B cell (primary cell): ENCODE results near the gene BANP. TPM values are rescaled to one million over a fixed set of nuclear protein-coding genes. Genes with fewer than 3 reads are reported as not detected.
"Not testable (repeated sequence)": the region's sequence is repeated elsewhere in the genome, so short reads cannot be mapped to it uniquely, and the experiment has no call there.

Source experiments
- ATAC-seq: fragments of 200-7000 bp; cut with Tn5 transposase; one replicate; pipeline ENCODE4 v1.10.0; 2021; ENCODE audit warnings: low read depth, mild to moderate bottlenecking, moderate number of reproducible peaks, moderate library complexity
- CTCF ChIA-PET: fragments of 350-600 bp; sonication (Branson Sonifier 250); formaldehyde crosslinking; loops from one replicate; lab custom pipeline; 2021; ENCODE audit warnings: antibody characterized with exemption, inconsistent platforms; lab: Charles Lee
- POLR2A ChIA-PET: fragments of 350-600 bp; sonication (Branson Sonifier 250); formaldehyde crosslinking; loops from one replicate; lab custom pipeline; 2021; ENCODE audit warnings: antibody characterized with exemption; lab: Charles Lee
- DNase-seq: peaks from one replicate; pipeline ENCODE4 v3.0.0; 2013
- H2AFZ ChIP-seq: 2 replicates; pipeline ENCODE4 v1.6.1; 2012; ENCODE audit warnings: mild to moderate bottlenecking, low read depth, low read length; ENCODE audit not compliant: insufficient read depth, poor library complexity, severe bottlenecking
- H3K27ac ChIP-seq, 2 donors: 1 replicate in 1 of 2; 2 replicates in 1 of 2; pipeline ENCODE4 v1.5.1; 2012 to 2013; ENCODE audit warnings: low read length in 2 of 2, mild to moderate bottlenecking in 2 of 2, moderate library complexity in 1 of 2
- H3K27me3 ChIP-seq, 4 experiments: fragments of 200-600 bp in 1 of 4; sonication (generic) in 1 of 4; replicated peaks in 1 of 4; 1 replicate in 2 of 4; 2 replicates in 2 of 4; pipeline versions ENCODE4 v1.6.1 to v1.7.0; 2013 to 2016; ENCODE audit warnings: low read length in 3 of 4, mild to moderate bottlenecking in 2 of 4, mixed read lengths in 1 of 4, moderate library complexity in 1 of 4; ENCODE audit not compliant: insufficient read depth in 4 of 4, control insufficient read depth in 3 of 4; ENCODE audit errors: control extremely low read depth in 1 of 4
- H3K36me3 ChIP-seq, 2 experiments: replicated peaks in 1 of 2; 1 replicate in 1 of 2; 2 replicates in 1 of 2; pipeline versions ENCODE4 v1.6.1 to v1.7.1; 2013; ENCODE audit warnings: low read length in 1 of 2; ENCODE audit not compliant: insufficient read depth in 2 of 2, control insufficient read depth in 1 of 2; ENCODE audit errors: control extremely low read depth in 1 of 2, extremely low read depth in 1 of 2
- H3K4me1 ChIP-seq, 2 donors: fragments of 200-600 bp in 1 of 2; sonication (generic) in 1 of 2; 1 replicate in 1 of 2; 2 replicates in 1 of 2; pipeline versions ENCODE4 v1.5.1 to v1.6.1; 2013 to 2017; ENCODE audit warnings: low read length in 2 of 2; ENCODE audit not compliant: control insufficient read depth in 2 of 2, insufficient read depth in 2 of 2
- H3K4me2 ChIP-seq: replicated peaks from 2 replicates; pipeline ENCODE3; 2012; ENCODE audit warnings: mild to moderate bottlenecking, low read depth, low read length; ENCODE audit not compliant: poor library complexity, severe bottlenecking
- H3K4me3 ChIP-seq, 5 experiments: fragments of 200-600 bp in 1 of 5; sonication (generic) in 1 of 5; 1 replicate in 3 of 5; 2 replicates in 2 of 5; pipeline versions ENCODE4 v1.5.1 to v1.7.0; 2011 to 2016; ENCODE audit warnings: low read length in 4 of 5, mild to moderate bottlenecking in 4 of 5, low read depth in 2 of 5, control low read depth in 1 of 5, moderate library complexity in 1 of 5; ENCODE audit not compliant: insufficient read depth in 1 of 5; ENCODE audit errors: control extremely low read depth in 1 of 5, extremely low read depth in 1 of 5
- H3K79me2 ChIP-seq: fragments of 200-600 bp; sonication (generic); one replicate; pipeline ENCODE4 v1.6.0; 2016; ENCODE audit warnings: low read length; ENCODE audit not compliant: control insufficient read depth, insufficient read depth
- H3K9ac ChIP-seq: fragments of 200-600 bp; sonication (generic); 2 replicates; pipeline ENCODE4 v1.6.1; 2017; ENCODE audit warnings: mild to moderate bottlenecking, low read length, moderate library complexity
- H3K9me3 ChIP-seq, 3 donors: one replicate each; pipeline versions ENCODE4 v1.6.1 to v1.7.1; 2013; ENCODE audit warnings: low read length in 2 of 3; ENCODE audit not compliant: control insufficient read depth in 2 of 3, insufficient read depth in 1 of 3; ENCODE audit errors: control extremely low read depth in 1 of 3
- H4K20me1 ChIP-seq: 2 replicates; pipeline ENCODE4 v1.6.0; 2012; ENCODE audit warnings: mild to moderate bottlenecking, low read length; ENCODE audit not compliant: insufficient read depth, control insufficient read depth, poor library complexity, severe bottlenecking
- H3K27ac Mint-ChIP-seq: one replicate; pipeline ENCODE4 v1.8.0; 2021; ENCODE audit warnings: mixed read lengths
- H3K27me3 Mint-ChIP-seq: one replicate; pipeline ENCODE4 v1.8.0; 2021; ENCODE audit warnings: mixed read lengths
- H3K4me1 Mint-ChIP-seq: one replicate; pipeline ENCODE4 v1.8.0; 2021; ENCODE audit warnings: mixed read lengths
- H3K4me3 Mint-ChIP-seq: one replicate; pipeline ENCODE4 v1.8.0; 2021; ENCODE audit warnings: mixed read lengths
- H3K9me3 Mint-ChIP-seq: one replicate; pipeline ENCODE4 v1.8.0; 2022; ENCODE audit warnings: mixed read lengths; ENCODE audit not compliant: insufficient read depth
- CTCF ChIP-seq: fragments of 200-600 bp; IDR thresholded peaks from one replicate; pipeline ENCODE4 v1.8.0; 2022; ENCODE audit warnings: antibody characterized with exemption, mild to moderate bottlenecking
- EZH2 ChIP-seq: IDR thresholded peaks from 2 replicates; pipeline ENCODE4 v1.6.1; 2012; ENCODE audit warnings: borderline replicate concordance, low read depth, mild to moderate bottlenecking, moderate library complexity, low read length; ENCODE audit not compliant: insufficient read depth, poor library complexity, severe bottlenecking
- WGBS: methylation state at CpG from one replicate; pipeline ENCODE4 v1.1.5; 2013; ENCODE audit warnings: missing lambda C conversion rate; ENCODE audit not compliant: insufficient coverage; 5-methylcytosine and 5-hydroxymethylcytosine counted together
- intact Hi-C: fragments of 100-400 bp; cut with micrococcal nuclease; formaldehyde crosslinking; loops from one replicate; pipeline ENCODE4 v1.10.0; 2022
- polyA plus RNA-seq: library from polyadenylated mRNA; depleted of rRNA; stranded (reverse); fragments of >200 nt; gene quantifications from 2 replicates; pipeline ENCODE4 v1.2.3, GENCODE V29; 2012
- total RNA-seq, 2 donors: library from RNA; stranded (reverse); fragments of 120-200 nt in 1 of 2; gene quantifications; 1 replicate in 1 of 2; 2 replicates in 1 of 2; pipeline versions ENCODE4 v1.2.3 to v1.2.4, GENCODE V29; 2013 to 2022

The BANP gene
- total and polyA plus RNA-seq, 2 donors (not counting 1 experiment from before 2014, with no cell fraction given): 44.4 to 181 TPM

- intact Hi-C loops: no loop called here
- Histone ChIP-seq H4K20me1 (no peaks in the 10 kb centered on the region), H3K9me3 (peaks cover 0 to 2% (median 0%) of the 10 kb centered on the region in 3 donors), H2AFZ (no peak overlapping the region), H3K9ac (no peak overlapping the region), H3K36me3 (no peaks in the 10 kb centered on the region), H3K4me2 (no peak overlapping the region), H3K4me1 (peaks cover 0 to 7% of the 10 kb centered on the region in 2 donors), H3K79me2 (no peaks in the 10 kb centered on the region), H3K27me3 (peaks cover 0 to 2% (median 0%) of the 10 kb centered on the region in 4 experiments), H3K27ac (no peak overlapping the region), H3K4me3 (no peak overlapping the region)
- no peaks in the 10 kb centered on the region for H3K9me3 Mint-ChIP-seq
- H3K4me3 Mint-ChIP-seq: no peak overlapping the region
- TF ChIP-seq EZH2 (no peak), CTCF (no peak)
- DNase-seq (no peak), ATAC-seq (no peak)
- ChIA-PET POLR2A (no interaction called here), CTCF (no interaction called here)
- peaks cover 5% of the 10 kb centered on the region for H3K4me1 Mint-ChIP-seq
- H3K27ac Mint-ChIP-seq: no peak overlapping the region
- WGBS: 83% methylated on average over 1 of the region's 3 CpGs
- peaks cover 5% of the 10 kb centered on the region for H3K27me3 Mint-ChIP-seq
These were observed 18.1 kb upstream of the BANP start for GRCh38 chr16:87933140-87933495.

- ATAC-seq (peak; percentile 31), DNase-seq (peak; percentile 45)
- H3K27ac ChIP-seq, H3K4me3 Mint-ChIP-seq, H3K4me1 ChIP-seq, H3K79me2 ChIP-seq, H3K9me3 Mint-ChIP-seq, H3K4me2 ChIP-seq, H3K27me3 ChIP-seq, intact Hi-C loops, POLR2A ChIA-PET, CTCF ChIA-PET, H3K4me1 Mint-ChIP-seq, H3K9me3 ChIP-seq, H2AFZ ChIP-seq, H3K36me3 ChIP-seq, H3K9ac ChIP-seq, H3K27ac Mint-ChIP-seq, H4K20me1 ChIP-seq, H3K4me3 ChIP-seq: not testable (repeated sequence)
- peaks cover 12% of the 10 kb centered on the region for H3K27me3 Mint-ChIP-seq
- 72% methylated on average over 15 of the region's 19 CpGs for WGBS
These were observed 16.3 kb upstream of the BANP start for GRCh38 chr16:87934752-87935425.

GRCh38 chr16:87936016-87936374 lies 15.2 kb upstream of the BANP start:
- H3K9me3 ChIP-seq, H3K4me2 ChIP-seq, H4K20me1 ChIP-seq, H3K4me1 Mint-ChIP-seq, ATAC-seq, H3K27ac Mint-ChIP-seq, H3K4me1 ChIP-seq, intact Hi-C loops, H3K9me3 Mint-ChIP-seq, H3K27me3 ChIP-seq, H3K27ac ChIP-seq, DNase-seq, H3K4me3 Mint-ChIP-seq, H3K36me3 ChIP-seq, H2AFZ ChIP-seq, H3K9ac ChIP-seq, CTCF ChIA-PET, H3K79me2 ChIP-seq, POLR2A ChIA-PET, H3K4me3 ChIP-seq: not testable (repeated sequence)
- peaks cover 16% of the 10 kb centered on the region for H3K27me3 Mint-ChIP-seq
- WGBS: 93% methylated on average over 4 of the region's 14 CpGs
